NCI-H2107 treated with DMSO at 0.1 percent for 48 hours (cell line): ENCODE results near the gene PTCH1.
A peak's percentile ranks its signal among the peaks of the same experiment; 100 is the strongest.

ENCODE experiments used
- DNase-seq: peaks from one replicate; lab custom pipeline; 2025; ENCODE audit not compliant: unreplicated experiment; lab: John Stamatoyannopoulos, UW

The PTCH1 gene

GRCh38 chr9:95516734-95517558 is at the start of gene PTCH1:
Gene PTCH1 (minus strand): TSS chr9:95516971.
- no peak for DNase-seq

- no peak for DNase-seq
Measured at GRCh38 chr9:95565982-95566381, 49.2 kb upstream of the PTCH1 start.

GRCh38 chr9:95561913-95562312 is 45.1 kb upstream of the PTCH1 start:
- no peak for DNase-seq

GRCh38 chr9:95557142-95557541 is 40.4 kb upstream of the PTCH1 start:
- no peak for DNase-seq

- DNase-seq = no peak
Measured at GRCh38 chr9:95556521-95556920, 39.8 kb upstream of the PTCH1 start.

GRCh38 chr9:95552814-95553546 is 36.2 kb upstream of the PTCH1 start:
- peak; percentile 21 for DNase-seq

- DNase-seq = no peak
Measured at GRCh38 chr9:95552255-95552654, 35.5 kb upstream of the PTCH1 start.

- DNase-seq = no peak
Measured at GRCh38 chr9:95551406-95551805, 34.6 kb upstream of the PTCH1 start.

- DNase-seq = no peak
Measured at GRCh38 chr9:95545831-95546567, 29.2 kb upstream of the PTCH1 start.

GRCh38 chr9:95533996-95534680 is 17.4 kb upstream of the PTCH1 start:
- no peak for DNase-seq

GRCh38 chr9:95529910-95530309 is 13.1 kb upstream of the PTCH1 start:
- no peak for DNase-seq

GRCh38 chr9:95528908-95529502 is 12.2 kb upstream of the PTCH1 start:
- no peak for DNase-seq

GRCh38 chr9:95522871-95523370 is 6.2 kb upstream of the PTCH1 start:
- no peak for DNase-seq

GRCh38 chr9:95521699-95522098 is 4.9 kb upstream of the PTCH1 start:
- no peak for DNase-seq

GRCh38 chr9:95517559-95518425 is 1.0 kb upstream of the PTCH1 start:
- no peak for DNase-seq

GRCh38 chr9:95516221-95516733 is 494 bp downstream of the PTCH1 start:
- peak; percentile 8 for DNase-seq

- no peak for DNase-seq
Measured at GRCh38 chr9:95515272-95516113, 1.3 kb downstream of the PTCH1 start.

GRCh38 chr9:95514342-95514741 is 2.4 kb downstream of the PTCH1 start:
- no peak for DNase-seq
